ENCODE results near the gene XIRP1. TPM values are rescaled to one million over a fixed set of nuclear protein-coding genes. Genes with fewer than 3 reads are reported as not detected.

The XIRP1 gene
- total RNA-seq, 4 donors from 2014 or later = 0.40 to 6.0 TPM; not detected in 2

GRCh38 chr3:39180546-39181346 is 11.6 kb downstream of the XIRP1 start:
- in situ Hi-C loops (cut with MboI; ENCODE audit: low pct_ligation_motif_present in 1 of 4, low pct_unique_long_range_greater_than_20kb in 1 of 4, low sequenced_read_pairs in 3 of 4) (loop anchor here in 3 of 4 donors (25.0 kb wide), 2 partner anchors 107 to 207 kb away; partner anchors contain the start of genes SLC25A38 (in 3 of the 3) and CX3CR1 (in 1 of the 3)), intact Hi-C loops (cut with DNase I; ENCODE audit: low total_unique reads) (loop anchor here (5.0 kb wide), 1 partner anchor 38 kb away; no protein-coding TSS in a partner anchor)
- Histone ChIP-seq H3K27me3 (no peaks in the 10 kb centered on the region), H3K4me1 (peaks cover 20 to 43% (median 30%) of the 10 kb centered on the region in 4 donors), H3K36me3 (no peaks in the 10 kb centered on the region), H3K27ac (peak overlapping the region; percentile 79 to 94 (median 80)), H3K9me3 (no peaks in the 10 kb centered on the region), H3K4me3 (peak overlapping the region in 3 of 4 donors; percentile 24 to 42 (median 31))
- peak; percentile 97 for DNase-seq
- TF ChIP-seq CTCF (IDR thresholded peaks at IDR 0.05) = peak; percentile 27 to 60 (median 29)
- peak; percentile 57 to 75 (median 72) for TF ChIP-seq POLR2AphosphoS5 (IDR thresholded peaks at IDR 0.05)
- peak; percentile 72 for TF ChIP-seq EP300 (IDR thresholded peaks at IDR 0.05; ENCODE audit: low read depth)
- TF ChIP-seq POLR2A (IDR thresholded peaks at IDR 0.05) = peak; percentile 50
- 4 to 5% methylated on average over 9 to 50 of the region's 64 CpGs for WGBS, 2 donors (ENCODE audit: low coverage in 1 of 2)

- DNase-seq = no peak
- in situ Hi-C loops (cut with MboI; ENCODE audit: low pct_ligation_motif_present in 1 of 4, low pct_unique_long_range_greater_than_20kb in 1 of 4, low sequenced_read_pairs in 3 of 4) = loop anchor here in 3 of 4 donors (25.0 kb wide), 2 partner anchors 107 to 207 kb away; partner anchors contain the start of genes SLC25A38 (in 3 of the 3) and CX3CR1 (in 1 of the 3)
- TF ChIP-seq CTCF (IDR thresholded peaks at IDR 0.05) (no peak), POLR2A (IDR thresholded peaks at IDR 0.05) (no peak), EP300 (IDR thresholded peaks at IDR 0.05; ENCODE audit: low read depth) (no peak), POLR2AphosphoS5 (IDR thresholded peaks at IDR 0.05) (no peak)
- Histone ChIP-seq H3K4me3 (peak overlapping the region in 2 of 4 donors; percentile 31 to 42), H3K4me1 (peaks cover 20 to 43% (median 30%) of the 10 kb centered on the region in 4 donors), H3K36me3 (no peaks in the 10 kb centered on the region), H3K27ac (peak overlapping the region; percentile 79 to 94 (median 80)), H3K9me3 (no peaks in the 10 kb centered on the region), H3K27me3 (no peaks in the 10 kb centered on the region)
- intact Hi-C loops (cut with DNase I; ENCODE audit: low total_unique reads) = loop anchor here (5.0 kb wide), 1 partner anchor 38 kb away; no protein-coding TSS in a partner anchor
- WGBS, 2 donors (ENCODE audit: low coverage in 1 of 2) = 44 to 60% methylated on average over 2 to 3 of the region's 3 CpGs
Measured at GRCh38 chr3:39180183-39180545, 12.2 kb downstream of the XIRP1 start.

GRCh38 chr3:39178553-39178952 is 13.8 kb downstream of the XIRP1 start:
- H3K9me3 ChIP-seq = no peaks in the 10 kb centered on the region
- H3K27ac ChIP-seq = peak overlapping the region; percentile 84 to 94 (median 92)
- in situ Hi-C loops (cut with MboI; ENCODE audit: low pct_ligation_motif_present in 1 of 4, low pct_unique_long_range_greater_than_20kb in 1 of 4, low sequenced_read_pairs in 3 of 4) = loop anchor here in 3 of 4 donors (25.0 kb wide), 2 partner anchors 109 to 209 kb away; partner anchors contain the start of genes SLC25A38 (in 3 of the 3) and CX3CR1 (in 1 of the 3)
- intact Hi-C loops (cut with DNase I; ENCODE audit: low total_unique reads) = no loop called here
- H3K36me3 ChIP-seq = no peaks in the 10 kb centered on the region
- DNase-seq = no peak
- peak overlapping the region in 2 of 4 donors; percentile 40 to 59 for H3K4me3 ChIP-seq
- WGBS, 2 donors (ENCODE audit: low coverage in 1 of 2) = 54 to 55% methylated on average over 3 to 4 of the region's 4 CpGs
- TF ChIP-seq POLR2AphosphoS5 (IDR thresholded peaks at IDR 0.05) (peak in 1 of 3 donors; percentile 16), CTCF (IDR thresholded peaks at IDR 0.05) (no peak), EP300 (IDR thresholded peaks at IDR 0.05; ENCODE audit: low read depth) (no peak), POLR2A (IDR thresholded peaks at IDR 0.05) (no peak)
- no peaks in the 10 kb centered on the region for H3K27me3 ChIP-seq
- H3K4me1 ChIP-seq = peaks cover 20 to 43% (median 30%) of the 10 kb centered on the region in 4 donors
